HepG2 (cell line): ENCODE results near the gene POLR2B. TPM values are rescaled to one million over a fixed set of nuclear protein-coding genes. Genes with fewer than 3 reads are reported as not detected.

ENCODE experiments used
- AKAP8 ChIP-seq: sonication (generic); formaldehyde crosslinking; IDR thresholded peaks from 2 replicates; pipeline ENCODE4 v1.5.1; 2020; ENCODE audit warnings: mild to moderate bottlenecking, missing genetic modification reagents
- BORCS8-MEF2B ChIP-seq: sonication (generic); formaldehyde crosslinking; IDR thresholded peaks from 2 replicates; pipeline ENCODE4 v1.8.0; 2022; ENCODE audit warnings: mild to moderate bottlenecking, missing genetic modification reagents
- DNMT3B ChIP-seq: conservative IDR thresholded peaks from 2 replicates; pipeline ENCODE4 v1.6.1; 2016; ENCODE audit warnings: missing biosample characterization, control low read depth
- FOXP4 ChIP-seq: sonication (generic); formaldehyde crosslinking; IDR thresholded peaks from 2 replicates; pipeline ENCODE4 v1.4.0; 2020; ENCODE audit warnings: missing genetic modification reagents
- HNRNPK ChIP-seq: fragments of 200-400 bp; formaldehyde crosslinking; IDR thresholded peaks from 2 replicates; pipeline ENCODE4 v1.6.1; 2018; ENCODE audit warnings: low read length, low read depth, moderate library complexity, mild to moderate bottlenecking; ENCODE audit not compliant: poor library complexity, severe bottlenecking
- MAFG ChIP-seq: sonication (generic); formaldehyde crosslinking; IDR thresholded peaks from 2 replicates; pipeline ENCODE4 v1.5.1; 2020; ENCODE audit warnings: mild to moderate bottlenecking, missing genetic modification reagents
- MAX ChIP-seq: IDR thresholded peaks from 2 replicates; pipeline ENCODE4 v1.6.1; 2012; ENCODE audit warnings: inconsistent platforms
- MLX ChIP-seq: IDR thresholded peaks from 2 replicates; pipeline ENCODE4 v1.6.1; 2016
- NFE2L2 ChIP-seq: fragments of 150-350 bp; IDR thresholded peaks from 2 replicates; pipeline ENCODE4 v1.6.1; 2014; ENCODE audit warnings: low read length
- NFIB ChIP-seq: sonication (generic); formaldehyde crosslinking; IDR thresholded peaks from 2 replicates; pipeline ENCODE4 v1.9.0; 2021; ENCODE audit warnings: missing genetic modification reagents, mild to moderate bottlenecking, borderline replicate concordance
- POGK ChIP-seq: sonication (generic); formaldehyde crosslinking; conservative IDR thresholded peaks from 2 replicates; pipeline ENCODE4 v1.8.0; 2022; ENCODE audit warnings: mild to moderate bottlenecking, moderate library complexity, missing genetic modification reagents
- PRPF4 ChIP-seq: fragments of 200-400 bp; formaldehyde crosslinking; IDR thresholded peaks from 2 replicates; pipeline ENCODE4 v1.6.1; 2016; ENCODE audit warnings: low read length, low read depth; ENCODE audit not compliant: poor library complexity, severe bottlenecking
- RCOR2 ChIP-seq: IDR thresholded peaks from 2 replicates; pipeline ENCODE4 v1.6.1; 2016; ENCODE audit warnings: missing biosample characterization, missing genetic modification reagents
- SATB2 ChIP-seq: sonication (generic); formaldehyde crosslinking; IDR thresholded peaks from 2 replicates; pipeline ENCODE4 v1.5.0; 2020; ENCODE audit warnings: missing genetic modification reagents
- THRA ChIP-seq: sonication (generic); formaldehyde crosslinking; IDR thresholded peaks from 2 replicates; pipeline ENCODE4 v1.4.0; 2020; ENCODE audit warnings: missing genetic modification reagents, borderline replicate concordance
- XRCC5 ChIP-seq: fragments of 200-400 bp; formaldehyde crosslinking; optimal IDR thresholded peaks from 2 replicates; pipeline ENCODE3; 2017; ENCODE audit warnings: mild to moderate bottlenecking, low read length
- ZBTB7B ChIP-seq: sonication (generic); formaldehyde crosslinking; IDR thresholded peaks from 2 replicates; pipeline ENCODE4 v1.4.0; 2020; ENCODE audit warnings: missing genetic modification reagents
- ZBTB8A ChIP-seq: sonication (generic); formaldehyde crosslinking; IDR thresholded peaks from 2 replicates; pipeline ENCODE4 v1.4.0; 2020; ENCODE audit warnings: mild to moderate bottlenecking, low read depth, missing genetic modification reagents, borderline replicate concordance
- ZC3H4 ChIP-seq: sonication (generic); formaldehyde crosslinking; IDR thresholded peaks from 2 replicates; pipeline ENCODE4 v1.4.0; 2020; ENCODE audit warnings: missing genetic modification reagents, borderline replicate concordance
- ZKSCAN8 ChIP-seq: IDR thresholded peaks from 2 replicates; pipeline ENCODE4 v1.6.1; 2016; ENCODE audit warnings: borderline replicate concordance, missing genetic modification reagents, missing compliant biosample characterization
- ZMYM3 ChIP-seq: sonication (generic); formaldehyde crosslinking; IDR thresholded peaks from 2 replicates; pipeline ENCODE4 v1.5.1; 2020; ENCODE audit warnings: mild to moderate bottlenecking, missing genetic modification reagents
- ZNF24 ChIP-seq: fragments of 450-650 bp; IDR thresholded peaks from 2 replicates; pipeline ENCODE4 v1.6.1; 2017; ENCODE audit warnings: antibody characterized with exemption, mild to moderate bottlenecking
- ZNF263 ChIP-seq: sonication (generic); formaldehyde crosslinking; IDR thresholded peaks from 2 replicates; pipeline ENCODE4 v1.4.0; 2020; ENCODE audit warnings: missing genetic modification reagents
- ZNF691 ChIP-seq: sonication (generic); formaldehyde crosslinking; IDR thresholded peaks from 2 replicates; pipeline ENCODE4 v1.4.0; 2020; ENCODE audit warnings: missing genetic modification reagents, low read depth, mild to moderate bottlenecking, borderline replicate concordance
- ZNF891 ChIP-seq: sonication (generic); formaldehyde crosslinking; IDR thresholded peaks from 2 replicates; pipeline ENCODE4 v1.5.0; 2020; ENCODE audit warnings: mild to moderate bottlenecking, missing genetic modification reagents
- ZSCAN9 ChIP-seq: IDR thresholded peaks from 2 replicates; pipeline ENCODE4 v1.6.1; 2016; ENCODE audit warnings: borderline replicate concordance
- polyA plus RNA-seq, 8 experiments: library from polyadenylated mRNA; depleted of rRNA in 3 of 8; stranded (reverse) in 7 of 8; unstranded in 1 of 8; fragments of >200 nt; fragmentation: Illumina TruSeq in 4 of 8; extraction: Trizol in 4 of 8; gene quantifications; 2 replicates each; pipeline versions ENCODE4 v1.2.1 to v1.2.3, GENCODE V29; 2011 to 2016; ENCODE audit warnings: low read depth in 4 of 8, missing spikeins in 1 of 8, mixed read lengths in 1 of 8; ENCODE audit not compliant: insufficient read depth in 1 of 8
- total RNA-seq, 5 experiments: library from RNA; depleted of rRNA; stranded (reverse); fragments of >200 nt; fragmentation: Illumina TruSeq; extraction: Trizol; gene quantifications; 2 replicates each; pipeline ENCODE4 v1.2.3, GENCODE V29; 2016; ENCODE audit warnings: low read depth in 1 of 5

Gene POLR2B
- total and polyA plus RNA-seq, 2 of the 13 experiments (the other 11 are each of a cell fraction or from before 2014, with no cell fraction given): 70.6 to 116 TPM

GRCh38 chr4:56976837-56977320 is 1.8 kb upstream of the POLR2B start (continued):
- no peak for TF ChIP-seq ZMYM3 (CRISPR knock-in tag)
- no peak for TF ChIP-seq MAFG
- 0 out of 2 replicates have a peak, but pooled peaks have one; percentile 25 for TF ChIP-seq SATB2 (CRISPR knock-in tag)
- TF ChIP-seq ZKSCAN8 (CRISPR knock-in tag): no peak
- no peak for TF ChIP-seq ZSCAN9 (CRISPR knock-in tag)
- TF ChIP-seq PRPF4: no peak
- peak; percentile 40 for TF ChIP-seq HNRNPK
- no peak for TF ChIP-seq DNMT3B (CRISPR knock-in tag)
- no peak for TF ChIP-seq FOXP4 (CRISPR knock-in tag)
- no peak for TF ChIP-seq MAX
- peak; percentile 37; the same call in 1 of the 2 replicates for TF ChIP-seq ZNF891
- TF ChIP-seq XRCC5: no peak
- TF ChIP-seq MLX (CRISPR knock-in tag): no peak
- TF ChIP-seq RCOR2: no peak
- no peak; the same call in 1 of the 2 replicates for TF ChIP-seq BORCS8-MEF2B
- TF ChIP-seq POGK (CRISPR knock-in tag): no peak
- TF ChIP-seq ZBTB7B (CRISPR knock-in tag): no peak
- TF ChIP-seq NFIB (CRISPR knock-in tag): no peak
- no peak for TF ChIP-seq ZNF263 (CRISPR knock-in tag)
- no peak for TF ChIP-seq ZNF691 (CRISPR knock-in tag)
- no peak for TF ChIP-seq ZC3H4 (CRISPR knock-in tag)
- no peak for TF ChIP-seq ZBTB8A (CRISPR knock-in tag)
- TF ChIP-seq THRA (CRISPR knock-in tag): no peak
- no peak for TF ChIP-seq ZNF24
- no peak for TF ChIP-seq AKAP8
- no peak for TF ChIP-seq NFE2L2
